ENCODE results near the gene GJA10.
"Not testable (repeated sequence)": the region's sequence is repeated elsewhere in the genome, so short reads cannot be mapped to it uniquely, and the experiment has no call there.

The GJA10 gene

DNA sequence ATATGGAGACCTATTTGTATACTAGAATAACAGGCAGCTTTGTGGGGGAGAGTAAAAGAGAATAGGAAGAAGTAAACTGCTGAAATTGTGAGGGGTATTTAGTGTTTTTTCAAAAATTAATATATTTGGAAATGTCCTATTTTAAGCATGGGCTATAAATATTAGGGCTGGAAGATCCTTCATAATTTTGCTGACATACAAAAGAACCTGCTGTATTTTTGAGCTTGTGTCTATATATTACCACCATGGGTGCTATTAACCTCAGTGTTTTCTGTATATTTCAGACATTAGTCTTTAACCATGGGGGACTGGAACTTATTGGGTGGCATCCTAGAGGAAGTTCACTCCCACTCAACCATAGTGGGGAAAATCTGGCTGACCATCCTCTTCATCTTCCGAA is at the start of gene GJA10:
Gene GJA10, plus strand, starts transcription at position 301 of the 400 bp plus-strand sequence. Its CDS starts 0 bp downstream, at position 301.
- H3K27me3 ChIP-seq (ENCODE audit: low read depth), result no peaks in the 10 kb centered on the region
- peaks cover 10% of the 10 kb centered on the region for H3K4me1 ChIP-seq
- no peak for DNase-seq (ENCODE audit: low spot score in 2 of 2)
- in situ Hi-C loops (cut with MboI; ENCODE audit: low sequenced_read_pairs), result no loop called here
- H3K36me3 ChIP-seq (replicated peaks), result no peaks in the 10 kb centered on the region
- H3K9me3 ChIP-seq, result no peaks in the 10 kb centered on the region
- no peak within 1 kb of the TSS for H3K4me3 ChIP-seq

DNA sequence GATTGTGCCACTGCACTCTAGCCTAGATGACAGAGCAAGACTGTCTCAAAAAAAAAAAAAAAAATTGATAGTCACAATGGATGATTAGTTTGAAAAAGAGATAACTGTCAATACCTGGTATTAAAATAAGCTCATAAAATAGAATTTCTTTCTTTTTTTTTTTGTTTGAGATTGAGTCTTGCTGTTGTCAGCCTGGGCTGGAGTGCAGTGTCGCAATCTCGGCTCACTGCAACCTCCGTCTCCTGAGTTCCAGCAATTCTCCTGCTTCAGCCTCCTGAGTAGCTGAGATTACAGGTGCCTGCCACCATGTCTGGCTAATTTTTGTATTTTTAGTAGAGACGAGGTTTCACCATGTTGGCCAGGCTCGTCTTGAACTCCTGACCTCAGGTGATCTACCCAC is 46.8 kb upstream of the GJA10 start:
- H3K4me1 ChIP-seq; in situ Hi-C loops (cut with MboI; ENCODE audit: low sequenced_read_pairs): not testable (repeated sequence)

DNA sequence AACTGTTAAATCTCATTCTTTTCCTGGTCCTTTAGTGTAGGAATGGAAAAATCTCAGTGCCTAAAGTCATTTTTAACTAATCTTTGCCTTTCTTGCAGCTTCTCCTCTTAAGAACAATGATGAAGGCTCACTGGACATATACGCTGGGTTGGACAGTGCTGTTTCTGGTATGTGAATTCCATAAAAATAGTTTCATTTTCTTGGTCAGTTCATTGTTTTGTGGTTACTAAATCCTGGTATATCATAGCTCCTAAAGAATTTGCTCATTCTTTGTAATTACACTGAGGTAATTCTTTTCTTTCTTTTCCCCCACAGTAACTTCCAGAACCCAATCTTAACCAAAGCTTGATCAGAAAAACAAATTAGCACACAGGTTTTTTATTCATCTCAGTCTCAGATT is 41.2 kb upstream of the GJA10 start:
- Histone ChIP-seq H3K4me3 (no peak overlapping the region), H3K27me3 (ENCODE audit: low read depth) (no peaks in the 10 kb centered on the region), H3K4me1 (no peaks in the 10 kb centered on the region), H3K9me3 (no peaks in the 10 kb centered on the region), H3K36me3 (replicated peaks) (peaks cover 52% of the 10 kb centered on the region)
- in situ Hi-C loops (cut with MboI; ENCODE audit: low sequenced_read_pairs), result no loop called here
- peak in 1 of 2 experiments; percentile 23 for DNase-seq (ENCODE audit: low spot score in 2 of 2)

More for the DNA sequence above, 46.8 kb upstream of the GJA10 start:
- DNase-seq (ENCODE audit: low spot score in 2 of 2); H3K27me3 ChIP-seq (ENCODE audit: low read depth); H3K4me3 ChIP-seq; H3K9me3 ChIP-seq: not testable (repeated sequence)
- H3K36me3 ChIP-seq (replicated peaks), result peaks cover 21% of the 10 kb centered on the region

DNA sequence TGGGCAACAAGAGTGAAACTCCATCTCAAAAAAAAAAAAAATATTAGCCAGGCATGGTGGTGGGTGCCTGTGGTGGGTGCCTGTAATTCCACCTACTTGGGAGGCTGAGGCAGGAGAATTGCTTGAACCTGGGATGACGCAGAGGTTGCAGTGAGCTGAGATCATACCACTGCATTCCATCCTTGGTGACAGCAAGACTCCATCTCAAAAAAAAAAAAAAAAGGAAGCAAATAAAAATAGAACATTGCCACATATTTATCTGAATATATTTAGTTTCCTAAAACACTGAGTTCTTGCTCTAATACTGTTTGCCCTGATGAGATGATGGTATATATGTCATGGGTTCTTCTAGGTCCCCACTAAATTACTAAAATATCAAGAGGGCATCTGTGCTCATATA is 36.2 kb upstream of the GJA10 start:
- in situ Hi-C loops (cut with MboI; ENCODE audit: low sequenced_read_pairs), result no loop called here
- Histone ChIP-seq H3K27me3 (ENCODE audit: low read depth) (no peaks in the 10 kb centered on the region), H3K9me3 (no peaks in the 10 kb centered on the region), H3K4me3 (no peak overlapping the region), H3K4me1 (no peaks in the 10 kb centered on the region), H3K36me3 (replicated peaks) (peaks cover 72% of the 10 kb centered on the region)
- no peak for DNase-seq (ENCODE audit: low spot score in 2 of 2)

DNA sequence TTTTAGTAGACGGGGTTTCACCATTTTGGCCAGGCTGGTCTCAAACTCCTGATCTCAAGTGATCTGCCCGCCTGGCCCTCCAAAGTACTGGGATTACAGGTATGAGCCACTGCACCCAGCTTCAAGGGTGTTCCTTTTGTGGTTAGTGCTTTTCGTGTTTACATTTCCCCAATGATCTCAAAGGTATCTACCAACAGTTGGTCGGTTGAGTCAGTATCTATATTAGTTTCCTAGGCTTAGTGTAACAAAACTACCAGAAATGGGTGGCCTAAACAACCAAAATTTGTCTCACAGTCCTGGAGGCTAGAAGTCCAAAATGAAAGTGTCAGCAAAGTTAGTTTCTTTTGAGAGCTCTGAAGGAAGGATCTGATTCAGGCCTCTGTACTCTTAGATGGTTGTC is 34.5 kb upstream of the GJA10 start:
- peaks cover 72% of the 10 kb centered on the region for H3K36me3 ChIP-seq (replicated peaks)
- no peaks in the 10 kb centered on the region for H3K9me3 ChIP-seq
- no peak overlapping the region for H3K4me3 ChIP-seq
- no peaks in the 10 kb centered on the region for H3K4me1 ChIP-seq
- in situ Hi-C loops (cut with MboI; ENCODE audit: low sequenced_read_pairs), result no loop called here
- no peaks in the 10 kb centered on the region for H3K27me3 ChIP-seq (ENCODE audit: low read depth)
- DNase-seq (ENCODE audit: low spot score in 2 of 2), result no peak

DNA sequence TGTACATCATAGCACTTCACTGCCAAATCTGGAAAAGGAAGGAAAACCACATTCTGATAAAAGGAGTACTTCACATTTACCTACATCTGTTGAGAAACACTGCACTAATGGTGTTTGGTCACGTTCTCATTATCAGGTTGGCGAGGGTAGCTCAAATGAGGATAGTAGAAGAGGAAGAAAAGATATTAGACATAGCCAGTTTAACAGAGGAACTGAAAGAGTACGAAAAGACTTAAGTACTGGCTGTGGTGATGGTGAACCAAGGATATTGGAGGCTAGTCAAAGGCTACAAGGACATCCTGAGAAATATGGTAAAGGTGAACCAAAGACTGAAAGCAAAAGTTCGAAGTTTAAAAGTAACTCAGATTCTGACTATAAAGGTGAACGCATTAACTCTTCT is 32.0 kb upstream of the GJA10 start:
- DNase-seq (ENCODE audit: low spot score in 2 of 2), result no peak
- Histone ChIP-seq H3K4me1 (no peaks in the 10 kb centered on the region), H3K4me3 (no peak overlapping the region), H3K9me3 (no peaks in the 10 kb centered on the region; the same call in 1 of the 2 replicates), H3K36me3 (replicated peaks) (peaks cover 65% of the 10 kb centered on the region), H3K27me3 (ENCODE audit: low read depth) (no peaks in the 10 kb centered on the region)
- in situ Hi-C loops (cut with MboI; ENCODE audit: low sequenced_read_pairs), result no loop called here

DNA sequence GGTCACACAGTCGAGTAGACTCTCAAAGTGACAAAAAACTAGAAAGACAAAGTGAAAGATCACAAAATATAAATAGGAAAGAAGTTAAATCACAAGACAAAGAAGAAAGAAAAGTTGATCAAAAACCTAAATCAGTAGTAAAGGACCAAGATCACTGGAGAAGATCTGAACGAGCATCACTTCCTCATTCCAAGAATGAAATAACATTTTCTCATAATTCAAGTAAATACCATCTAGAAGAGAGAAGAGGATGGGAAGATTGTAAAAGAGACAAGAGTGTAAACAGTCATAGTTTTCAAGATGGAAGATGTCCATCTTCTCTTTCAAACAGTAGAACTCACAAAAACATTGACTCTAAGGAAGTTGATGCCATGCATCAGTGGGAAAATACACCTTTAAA is 31.6 kb upstream of the GJA10 start:
- Histone ChIP-seq H3K9me3 (no peaks in the 10 kb centered on the region; the same call in 1 of the 2 replicates), H3K36me3 (replicated peaks) (peaks cover 65% of the 10 kb centered on the region), H3K4me1 (no peaks in the 10 kb centered on the region), H3K4me3 (no peak overlapping the region), H3K27me3 (ENCODE audit: low read depth) (no peaks in the 10 kb centered on the region)
- no peak for DNase-seq (ENCODE audit: low spot score in 2 of 2)
- in situ Hi-C loops (cut with MboI; ENCODE audit: low sequenced_read_pairs), result no loop called here

DNA sequence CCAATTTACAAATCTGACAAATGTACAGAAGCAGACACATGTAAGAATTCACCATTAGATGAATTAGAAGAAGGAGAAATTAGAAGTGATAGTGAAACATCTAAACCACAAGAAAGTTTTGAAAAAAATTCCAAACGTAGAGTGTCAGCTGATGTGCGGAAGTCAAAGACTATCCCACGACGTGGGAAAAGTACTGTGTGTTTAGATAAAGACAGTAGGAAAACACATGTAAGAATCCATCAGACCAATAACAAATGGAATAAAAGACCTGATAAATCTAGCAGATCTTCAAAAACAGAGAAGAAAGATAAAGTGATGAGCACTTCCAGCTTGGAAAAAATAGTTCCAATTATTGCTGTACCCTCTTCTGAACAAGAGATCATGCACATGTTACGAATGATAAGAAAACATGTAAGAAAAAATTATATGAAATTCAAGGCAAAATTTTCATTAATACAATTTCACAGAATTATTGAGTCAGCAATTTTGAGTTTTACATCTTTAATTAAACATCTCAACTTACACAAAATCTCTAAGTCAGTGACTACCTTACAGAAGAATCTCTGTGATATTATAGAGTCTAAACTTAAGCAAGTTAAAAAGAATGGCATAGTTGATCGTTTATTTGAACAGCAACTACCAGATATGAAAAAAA is 28.1 kb upstream of the GJA10 start:
- Histone ChIP-seq H3K4me3 (no peak overlapping the region), H3K36me3 (replicated peaks) (peaks cover 70% of the 10 kb centered on the region), H3K27me3 (ENCODE audit: low read depth) (no peaks in the 10 kb centered on the region), H3K9me3 (no peaks in the 10 kb centered on the region; the same call in 1 of the 2 replicates), H3K4me1 (no peaks in the 10 kb centered on the region)
- no peak for DNase-seq (ENCODE audit: low spot score in 2 of 2)
- in situ Hi-C loops (cut with MboI; ENCODE audit: low sequenced_read_pairs), result no loop called here

DNA sequence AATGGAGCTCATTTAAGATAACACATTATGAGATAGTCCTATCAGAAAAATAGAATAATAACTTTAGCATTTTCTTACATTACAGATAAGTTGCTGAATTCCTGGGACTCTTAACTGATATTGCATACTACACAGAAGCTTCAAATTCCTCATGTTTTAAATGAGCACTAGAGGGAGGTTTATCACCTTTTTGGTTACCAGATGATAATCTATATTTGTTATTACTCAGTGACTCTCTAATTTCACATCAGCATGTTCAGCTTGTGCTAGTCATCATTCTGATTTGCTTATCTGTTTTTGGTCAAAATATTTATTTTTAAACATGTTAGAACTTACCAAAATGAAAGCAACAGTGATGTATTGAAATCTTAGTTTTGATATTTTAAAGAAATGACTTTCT is 20.5 kb upstream of the GJA10 start:
- Histone ChIP-seq H3K36me3 (replicated peaks) (peaks cover 19% of the 10 kb centered on the region), H3K4me3 (no peak overlapping the region), H3K4me1 (no peaks in the 10 kb centered on the region), H3K27me3 (ENCODE audit: low read depth) (no peaks in the 10 kb centered on the region), H3K9me3 (no peaks in the 10 kb centered on the region)
- no peak for DNase-seq (ENCODE audit: low spot score in 2 of 2)
- in situ Hi-C loops (cut with MboI; ENCODE audit: low sequenced_read_pairs), result no loop called here

DNA sequence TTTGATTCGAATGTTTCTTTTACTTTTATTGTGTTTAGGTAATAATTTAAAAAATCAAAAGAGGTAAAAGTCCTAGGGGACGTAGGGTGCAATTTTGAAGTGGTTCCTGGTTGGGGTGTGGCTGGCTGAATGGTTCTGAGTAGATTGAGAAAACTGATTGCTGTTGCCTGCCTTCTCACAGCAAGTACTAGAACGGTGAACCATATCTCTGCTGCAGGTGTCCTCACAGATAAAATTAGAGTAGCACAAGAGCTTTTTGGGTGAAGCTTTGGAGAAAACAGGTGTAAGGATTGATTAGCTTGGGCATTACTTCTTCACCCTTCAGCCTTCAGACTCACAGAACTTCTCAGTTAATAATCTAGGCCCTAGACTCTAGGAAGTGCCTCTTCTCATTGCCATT is 19.8 kb upstream of the GJA10 start:
- Histone ChIP-seq H3K27me3 (ENCODE audit: low read depth) (no peaks in the 10 kb centered on the region), H3K9me3 (no peaks in the 10 kb centered on the region), H3K4me1 (no peaks in the 10 kb centered on the region), H3K36me3 (replicated peaks) (peaks cover 17% of the 10 kb centered on the region), H3K4me3 (no peak overlapping the region)
- in situ Hi-C loops (cut with MboI; ENCODE audit: low sequenced_read_pairs), result no loop called here
- DNase-seq (ENCODE audit: low spot score in 2 of 2), result no peak

DNA sequence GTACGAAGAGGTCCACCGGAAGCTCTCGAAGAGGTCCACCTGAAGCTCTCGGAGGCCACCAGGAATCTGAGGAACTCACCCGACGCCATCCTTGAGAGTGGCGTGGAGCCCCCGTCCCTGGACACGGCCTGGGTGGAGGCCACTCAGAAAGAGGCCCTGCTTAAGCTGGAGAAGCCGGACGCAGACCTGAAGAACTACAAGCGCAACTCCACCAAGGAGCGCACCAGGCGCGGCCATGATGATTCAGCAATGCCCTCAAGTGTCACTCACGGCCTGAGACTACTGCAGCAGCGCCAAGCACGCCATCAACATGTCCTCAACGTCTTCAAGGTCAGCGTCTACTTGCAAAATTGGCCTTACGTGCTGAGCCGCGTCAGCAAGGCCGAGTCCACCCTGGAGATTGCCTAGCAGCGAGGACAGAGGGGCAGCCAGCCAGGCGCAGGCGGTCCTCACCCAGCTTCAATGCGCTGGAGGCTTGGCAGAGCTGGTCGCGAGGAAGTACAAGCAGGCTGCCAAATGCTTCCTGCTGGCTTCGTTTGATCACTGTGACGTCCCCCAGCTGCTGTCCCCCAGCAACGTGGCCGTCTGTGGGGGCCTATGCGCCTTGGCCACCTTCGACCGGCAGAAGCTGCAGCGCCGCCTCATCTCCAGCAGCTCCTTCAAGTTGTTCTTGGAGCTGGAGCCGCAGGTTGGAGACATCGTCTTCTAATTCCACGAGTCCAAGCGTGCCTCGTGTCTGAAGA is 7.7 kb upstream of the GJA10 start:
- no peak overlapping the region for H3K4me3 ChIP-seq
- peaks cover 9% of the 10 kb centered on the region for H3K4me1 ChIP-seq
- no peaks in the 10 kb centered on the region for H3K27me3 ChIP-seq (ENCODE audit: low read depth)
- H3K36me3 ChIP-seq (replicated peaks), result no peaks in the 10 kb centered on the region
- in situ Hi-C loops (cut with MboI; ENCODE audit: low sequenced_read_pairs), result no loop called here
- H3K9me3 ChIP-seq, result no peaks in the 10 kb centered on the region
- DNase-seq (ENCODE audit: low spot score in 2 of 2), result no peak

DNA sequence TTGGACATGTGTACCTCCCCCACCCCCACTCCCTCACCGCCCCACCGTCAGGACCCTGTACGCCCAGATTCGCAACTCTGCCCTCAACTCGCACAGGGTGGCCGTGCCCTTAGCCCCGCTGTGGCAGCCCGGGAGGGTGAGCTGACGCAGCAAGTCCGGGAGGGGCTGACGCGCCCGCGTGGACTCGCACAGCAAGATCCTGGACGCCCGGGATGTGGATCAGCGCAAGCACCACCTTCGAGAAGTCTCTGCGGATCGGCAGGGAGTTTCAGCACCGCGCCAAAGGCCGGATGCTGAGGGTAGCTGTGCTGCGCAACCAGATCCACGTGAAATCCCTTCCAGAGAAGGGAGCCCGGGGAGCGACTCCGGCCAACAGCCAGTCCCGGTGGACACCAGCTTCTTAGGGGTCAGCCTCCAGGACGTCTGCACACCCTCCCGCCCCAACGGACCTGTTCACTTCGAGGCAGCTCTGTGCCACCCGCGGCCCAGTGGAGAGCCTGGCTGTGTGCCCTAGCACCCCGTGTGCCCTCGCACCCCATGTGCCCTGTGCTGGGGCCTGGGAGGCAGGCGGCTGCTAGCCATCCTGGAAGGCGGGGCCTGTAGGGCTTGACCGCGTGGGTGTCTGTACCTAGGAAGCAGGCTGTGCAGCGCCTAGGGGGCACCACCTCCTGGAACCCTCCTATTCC is 6.7 kb upstream of the GJA10 start:
- Histone ChIP-seq H3K27me3 (ENCODE audit: low read depth) (no peaks in the 10 kb centered on the region), H3K36me3 (replicated peaks) (no peaks in the 10 kb centered on the region), H3K9me3 (no peaks in the 10 kb centered on the region), H3K4me1 (peaks cover 10% of the 10 kb centered on the region), H3K4me3 (no peak overlapping the region)
- in situ Hi-C loops (cut with MboI; ENCODE audit: low sequenced_read_pairs), result no loop called here
- DNase-seq (ENCODE audit: low spot score in 2 of 2), result no peak

DNA sequence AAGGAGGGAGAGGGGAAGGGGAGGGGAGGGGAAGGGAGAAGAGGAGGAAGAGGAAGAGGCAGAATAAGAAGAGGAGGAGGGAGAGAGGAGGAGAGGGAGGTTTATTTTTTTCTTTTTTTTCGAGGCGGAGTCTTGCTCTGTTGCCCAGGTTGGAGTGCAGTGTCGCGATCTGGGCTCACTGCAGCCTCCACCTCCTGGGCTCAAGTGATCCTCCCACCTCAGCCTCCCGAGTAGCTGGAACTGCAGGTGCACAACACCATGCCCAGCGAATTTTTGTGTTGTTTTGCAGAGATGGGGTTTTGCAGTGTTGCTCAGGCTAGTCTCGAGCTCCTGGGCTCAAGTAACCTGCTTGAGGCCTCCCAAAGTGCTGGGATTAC is 6.1 kb upstream of the GJA10 start:
- H3K27me3 ChIP-seq (ENCODE audit: low read depth), result no peaks in the 10 kb centered on the region
- H3K4me1 ChIP-seq, result peaks cover 10% of the 10 kb centered on the region
- no peak for DNase-seq (ENCODE audit: low spot score in 2 of 2)
- in situ Hi-C loops (cut with MboI; ENCODE audit: low sequenced_read_pairs), result no loop called here
- H3K4me3 ChIP-seq, result no peak overlapping the region
- no peaks in the 10 kb centered on the region for H3K36me3 ChIP-seq (replicated peaks)
- no peaks in the 10 kb centered on the region for H3K9me3 ChIP-seq

DNA sequence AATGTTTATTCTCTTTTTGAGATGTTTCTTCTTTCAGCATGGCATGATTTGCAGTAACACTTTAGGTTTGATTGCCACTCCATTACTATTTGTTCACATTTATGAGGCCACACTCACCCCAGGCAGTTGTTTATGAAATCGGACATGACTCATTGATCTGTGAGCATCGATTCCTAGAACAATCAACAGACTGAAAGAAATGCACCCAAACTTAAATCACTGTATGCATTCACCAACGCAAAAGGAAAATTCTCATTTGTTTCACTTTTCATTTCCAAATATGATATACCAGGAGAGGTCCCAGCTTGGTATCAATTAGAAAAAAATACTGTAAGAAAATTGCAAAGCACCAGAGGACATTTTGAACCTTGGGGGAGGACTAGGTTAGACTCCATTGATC is 5.4 kb upstream of the GJA10 start:
- no peaks in the 10 kb centered on the region for H3K9me3 ChIP-seq
- H3K27me3 ChIP-seq (ENCODE audit: low read depth), result no peaks in the 10 kb centered on the region
- H3K36me3 ChIP-seq (replicated peaks), result no peaks in the 10 kb centered on the region
- H3K4me3 ChIP-seq, result no peak overlapping the region
- DNase-seq (ENCODE audit: low spot score in 2 of 2), result no peak
- in situ Hi-C loops (cut with MboI; ENCODE audit: low sequenced_read_pairs), result no loop called here
- peaks cover 10% of the 10 kb centered on the region for H3K4me1 ChIP-seq
